HFF-Myc (cell line): ENCODE results near the gene MRPL46.

Experiments used
- DNase-seq: peaks from one replicate; pipeline ENCODE4 v3.0.0-alpha.2; 2011; ENCODE audit warnings: low read depth; ENCODE audit errors: extremely low read depth
- H3K4me3 ChIP-seq: replicated peaks from 2 replicates; pipeline ENCODE4 v1.5.1; 2011; ENCODE audit warnings: low read depth, mild to moderate bottlenecking, control low read depth, low read length
- CTCF ChIP-seq: IDR thresholded peaks from 2 replicates; pipeline ENCODE4 v1.5.1; 2012; ENCODE audit warnings: mild to moderate bottlenecking, low read depth, low read length, control low read depth; ENCODE audit errors: missing control alignments

The MRPL46 gene

GRCh38 chr15:88491158-88491557 lies 24.0 kb upstream of the MRPL46 start:
- no peak for DNase-seq
- no peak overlapping the region for H3K4me3 ChIP-seq
- no peak for TF ChIP-seq CTCF

GRCh38 chr15:88490036-88490435 lies 22.8 kb upstream of the MRPL46 start:
- no peak for TF ChIP-seq CTCF
- no peak for DNase-seq
- no peak overlapping the region for H3K4me3 ChIP-seq

- H3K4me3 ChIP-seq, result no peak overlapping the region
- DNase-seq, result no peak
- peak; percentile 16 for TF ChIP-seq CTCF
These were observed 22.1 kb upstream of the MRPL46 start for GRCh38 chr15:88489321-88489720.

- H3K4me3 ChIP-seq, result no peak overlapping the region
- DNase-seq, result no peak
- no peak for TF ChIP-seq CTCF
These were observed 20.8 kb upstream of the MRPL46 start for GRCh38 chr15:88487796-88488523.

- H3K4me3 ChIP-seq, result no peak overlapping the region
- DNase-seq, result no peak
- TF ChIP-seq CTCF, result no peak
These were observed 20.1 kb upstream of the MRPL46 start for GRCh38 chr15:88487178-88487795.

GRCh38 chr15:88484682-88485331 lies 17.6 kb upstream of the MRPL46 start:
- DNase-seq, result no peak
- H3K4me3 ChIP-seq, result no peak overlapping the region
- no peak for TF ChIP-seq CTCF
